Stimulated activated CD8-positive, alpha-beta memory T cell treated with anti-CD3 and anti-CD28 coated beads, Interleukin-15, amount 100 ng/mL, for 48 hours (primary cell): ENCODE measurements around the gene FGF3.

Experiments used
- DNase-seq, 2 donors: peaks; one replicate each; pipeline ENCODE4 v3.0.0-alpha.2; 2020; ENCODE audit warnings: low read depth in 2 of 2

The FGF3 gene

GRCh38 chr11:69818603-69819441, at the start of gene FGF3:
Gene FGF3 (minus strand): TSS chr11:69819416. CDS start chr11:69818933, 483 bp downstream.
- no peak for DNase-seq

- DNase-seq = no peak
Observed at GRCh38 chr11:69868871-69869270, 49.7 kb upstream of the FGF3 start.

- DNase-seq = no peak
Observed at GRCh38 chr11:69868006-69868810, 49.0 kb upstream of the FGF3 start.

- no peak for DNase-seq
Observed at GRCh38 chr11:69867076-69868005, 48.1 kb upstream of the FGF3 start.

- DNase-seq = no peak
Observed at GRCh38 chr11:69866648-69867047, 47.4 kb upstream of the FGF3 start.

GRCh38 chr11:69865707-69866106, 46.5 kb upstream of the FGF3 start:
- DNase-seq = no peak

- no peak for DNase-seq
Observed at GRCh38 chr11:69864686-69865661, 45.8 kb upstream of the FGF3 start.

GRCh38 chr11:69863544-69864200, 44.5 kb upstream of the FGF3 start:
- no peak for DNase-seq

GRCh38 chr11:69862797-69863543, 43.8 kb upstream of the FGF3 start:
- DNase-seq = no peak

GRCh38 chr11:69862331-69862771, 43.1 kb upstream of the FGF3 start:
- DNase-seq = no peak

- no peak for DNase-seq
Observed at GRCh38 chr11:69861901-69862300, 42.7 kb upstream of the FGF3 start.

- no peak for DNase-seq
Observed at GRCh38 chr11:69860796-69861445, 41.7 kb upstream of the FGF3 start.

GRCh38 chr11:69860244-69860643, 41.0 kb upstream of the FGF3 start:
- no peak for DNase-seq

GRCh38 chr11:69859275-69859934, 40.2 kb upstream of the FGF3 start:
- DNase-seq = no peak

- no peak for DNase-seq
Observed at GRCh38 chr11:69855421-69855820, 36.2 kb upstream of the FGF3 start.

GRCh38 chr11:69854713-69855112, 35.5 kb upstream of the FGF3 start:
- DNase-seq = no peak

GRCh38 chr11:69852056-69852455, 32.8 kb upstream of the FGF3 start:
- DNase-seq = no peak

- no peak for DNase-seq
Observed at GRCh38 chr11:69848201-69848600, 29.0 kb upstream of the FGF3 start.
